ENCODE data around the gene GK2.

The GK2 gene

DNA sequence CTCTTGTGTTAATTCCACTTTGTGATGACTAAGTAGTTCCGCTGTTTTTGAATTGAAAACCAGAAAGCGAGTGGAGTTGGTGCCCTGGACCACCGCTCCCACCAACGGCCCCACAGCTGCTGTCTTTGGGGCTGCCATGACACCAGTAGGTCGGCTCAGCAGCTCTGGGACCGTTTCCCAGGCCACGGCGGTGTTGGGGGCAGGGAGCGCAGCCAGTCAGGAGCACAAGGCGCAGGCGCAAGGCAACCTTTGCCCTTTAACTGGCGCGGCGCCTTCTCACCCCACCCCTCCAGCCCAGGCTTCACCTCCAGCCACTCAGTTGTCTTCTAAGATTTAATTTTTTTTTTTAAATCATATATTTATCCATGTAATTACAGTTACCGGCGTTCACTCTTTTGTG lies at the start of gene GK2:
Gene GK2 (minus strand): TSS at position 166 of the 400 bp plus-strand sequence. CDS start 28 bp downstream, at position 138.
- no peak for DNase-seq

DNA sequence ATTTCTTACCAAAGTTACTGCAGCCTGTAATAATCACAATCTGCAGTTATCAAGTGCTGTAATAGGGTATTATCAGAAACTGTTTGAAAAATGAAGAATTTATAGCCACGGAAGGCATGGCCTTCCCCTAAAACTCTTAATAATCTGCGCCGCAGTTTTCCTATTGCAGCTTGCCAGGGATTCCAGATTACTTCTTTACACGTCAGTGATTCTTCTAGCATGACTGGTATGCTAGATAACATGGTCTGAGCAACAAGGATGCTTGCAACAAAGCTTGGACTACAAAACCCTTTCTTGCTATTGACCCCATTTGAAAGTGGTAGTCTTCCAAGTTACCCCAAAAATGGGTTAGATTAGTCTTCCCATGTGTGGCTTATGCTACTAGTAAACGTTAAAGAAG lies 47.2 kb upstream of the GK2 start:
- no peak for DNase-seq

GRCh38 chr4:79454656-79455055 lies 46.6 kb upstream of the GK2 start:
- no peak for DNase-seq

DNA sequence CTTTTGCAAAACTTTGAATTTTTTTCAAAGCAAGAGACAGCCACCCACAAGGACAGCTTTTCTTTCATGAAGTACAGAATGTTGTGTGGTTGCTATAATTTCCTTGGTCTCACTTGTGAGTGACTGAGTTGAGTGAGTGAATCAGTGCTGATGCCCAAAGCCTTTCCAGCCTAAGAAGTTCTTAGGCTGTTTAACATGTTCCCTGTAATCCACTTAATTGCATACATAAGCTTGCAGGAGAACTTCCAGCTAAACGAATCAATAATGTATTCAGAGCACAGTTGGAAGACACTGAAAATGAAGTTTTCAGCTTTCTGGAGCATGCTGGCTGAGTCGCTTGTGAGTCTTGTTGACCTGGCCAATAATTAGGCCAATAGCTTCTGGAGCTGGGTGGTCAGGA lies 42.0 kb upstream of the GK2 start:
- DNase-seq, result no peak

DNA sequence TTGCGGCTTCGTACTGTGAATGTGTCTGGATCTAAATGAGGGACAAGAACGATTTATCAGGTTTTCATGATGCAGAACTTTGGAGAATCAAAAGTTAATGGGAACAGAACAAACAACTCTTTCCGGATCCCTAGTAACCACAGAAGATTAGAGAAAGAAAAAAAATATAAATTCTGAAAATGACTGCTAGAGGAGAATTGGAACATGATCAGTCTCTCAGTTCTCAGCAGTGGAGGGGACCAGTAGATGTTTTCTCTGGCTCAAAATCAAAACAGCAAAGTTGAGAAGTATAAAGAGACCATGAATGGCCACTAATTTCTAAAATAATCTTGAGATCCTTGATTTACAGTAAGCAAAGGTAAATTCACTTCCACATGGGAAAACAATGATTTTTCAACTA lies 38.1 kb upstream of the GK2 start:
- no peak for DNase-seq

- no peak for DNase-seq
These were observed 37.3 kb upstream of the GK2 start for GRCh38 chr4:79445371-79445781.

DNA sequence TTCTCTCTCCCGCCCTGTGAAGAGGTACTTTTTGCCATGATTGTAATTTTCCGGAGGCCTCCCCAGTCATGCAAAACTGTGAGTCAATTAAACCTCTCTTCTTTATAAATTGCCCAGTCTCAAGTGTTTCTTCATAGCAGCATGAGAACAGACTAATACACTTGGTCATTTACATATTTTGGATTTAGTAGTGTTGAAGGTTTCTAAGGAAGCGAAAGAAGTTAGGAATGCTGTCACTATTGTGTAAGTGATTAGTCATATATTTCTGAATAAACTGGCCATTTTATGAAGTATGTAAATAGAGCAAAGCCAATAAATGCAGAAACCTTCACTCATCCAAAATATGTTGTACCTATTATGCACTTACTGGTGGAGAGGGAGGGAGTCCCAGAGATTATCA lies 34.4 kb upstream of the GK2 start:
- DNase-seq, result no peak

- no peak for DNase-seq
These were observed 31.5 kb upstream of the GK2 start for GRCh38 chr4:79439489-79439888.

DNA sequence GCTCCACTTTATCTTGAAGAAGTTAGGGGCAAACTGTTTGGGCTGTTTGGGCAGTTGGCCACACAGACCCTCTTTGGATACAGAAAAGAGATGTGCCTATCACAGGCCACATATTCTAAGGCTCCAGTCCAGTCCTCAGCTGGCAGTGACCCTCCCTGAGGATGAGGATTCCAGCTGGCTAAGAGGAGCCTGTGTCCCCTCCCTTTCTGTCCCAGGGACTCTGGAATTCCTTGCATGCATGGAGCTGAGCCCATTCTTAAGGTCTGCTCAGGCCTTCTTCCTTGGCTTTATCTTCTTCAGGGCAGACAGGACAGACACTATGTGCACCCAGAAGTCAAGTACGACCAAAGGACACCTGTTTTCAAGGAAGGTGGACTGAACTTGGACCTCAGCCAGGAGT lies 23.8 kb upstream of the GK2 start:
- DNase-seq, result no peak

GRCh38 chr4:79429113-79429903 lies 21.3 kb upstream of the GK2 start:
- no peak for DNase-seq

- DNase-seq, result no peak
These were observed 19.0 kb upstream of the GK2 start for GRCh38 chr4:79426989-79427388.

DNA sequence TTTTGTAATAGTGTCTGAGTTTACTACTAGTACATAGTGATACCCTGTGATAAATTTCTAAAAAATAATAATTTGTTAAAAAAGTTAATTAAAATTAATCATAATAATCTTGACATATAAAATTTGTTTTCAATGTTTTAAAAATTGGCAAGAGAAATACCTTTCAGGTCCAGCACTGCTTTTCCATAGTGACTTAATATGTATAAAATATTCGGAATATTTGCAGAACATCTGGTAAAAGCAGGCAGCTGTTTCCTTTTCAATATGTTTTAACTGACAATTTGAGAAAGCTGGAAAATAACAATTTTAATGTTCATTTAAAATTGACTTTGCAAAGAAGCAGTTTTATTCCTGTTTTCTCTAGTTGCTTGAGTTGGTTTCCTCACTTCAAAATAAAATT lies 17.6 kb upstream of the GK2 start:
- DNase-seq, result no peak

- DNase-seq, result no peak
These were observed 13.5 kb upstream of the GK2 start for GRCh38 chr4:79421483-79421882.

DNA sequence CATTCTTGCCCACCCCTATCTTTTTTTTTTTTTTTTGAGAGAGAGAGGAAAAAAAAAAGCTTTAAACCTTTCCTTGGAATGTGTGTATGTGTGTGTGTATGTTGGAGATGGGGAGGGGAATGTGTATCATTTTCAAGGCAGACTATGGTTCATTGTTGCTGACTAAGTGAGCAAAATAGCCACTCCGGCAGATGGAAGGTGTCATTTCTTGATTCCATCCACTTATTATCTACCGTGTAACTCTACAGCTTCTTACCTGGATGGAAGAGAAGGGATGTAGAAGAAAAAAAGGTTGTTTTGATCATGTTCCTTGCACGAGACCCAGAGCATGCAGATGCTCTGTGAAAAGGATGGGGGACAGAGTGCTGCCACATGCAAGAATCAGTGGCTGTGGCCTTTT lies 5.9 kb upstream of the GK2 start:
- no peak for DNase-seq

- DNase-seq, result no peak
These were observed 5.2 kb upstream of the GK2 start for GRCh38 chr4:79413032-79413885.

DNA sequence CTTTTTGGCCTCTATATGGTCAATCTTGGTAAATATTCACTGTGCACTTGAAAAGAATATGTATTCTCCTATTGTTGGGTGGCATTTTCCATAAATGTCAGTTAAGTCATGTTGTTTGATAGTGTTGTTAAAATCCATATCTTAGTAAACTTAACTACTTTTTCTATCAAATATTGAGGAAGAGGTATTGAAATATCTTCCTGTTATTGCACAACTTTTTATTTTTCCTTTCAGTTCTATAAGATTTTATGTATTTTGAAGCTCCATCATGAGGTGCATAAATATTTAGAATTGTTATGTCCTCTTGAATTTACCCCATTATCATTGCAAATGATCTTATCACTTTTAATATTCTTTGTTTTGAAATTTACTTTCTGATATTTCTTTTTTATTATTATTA lies 3.4 kb downstream of the GK2 start:
- DNase-seq, result no peak

- no peak for DNase-seq
These were observed 4.7 kb downstream of the GK2 start for GRCh38 chr4:79403356-79403755.

DNA sequence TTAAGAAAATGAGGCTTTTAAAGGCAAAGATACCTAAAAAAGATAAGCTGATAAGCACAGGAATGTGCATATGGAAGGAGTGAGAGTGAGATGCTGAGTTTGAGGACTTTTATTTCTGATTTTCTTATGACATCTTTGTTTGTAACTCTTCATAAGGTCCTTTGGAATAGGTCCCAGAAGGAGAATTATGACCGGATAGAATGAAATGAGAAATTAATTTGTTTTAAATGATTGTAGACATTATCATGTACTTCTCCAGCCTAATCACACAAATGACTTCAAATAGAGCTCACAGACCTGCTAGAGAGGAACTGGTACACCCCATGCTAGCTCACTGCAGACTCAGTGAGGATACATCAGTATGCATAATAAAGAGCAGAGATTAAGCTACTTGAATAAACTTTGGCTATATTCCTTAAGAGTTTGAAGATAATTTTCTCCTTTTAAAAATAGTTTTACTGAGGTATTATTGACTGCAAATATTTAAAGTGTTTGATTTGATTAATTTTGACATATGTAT lies 5.6 kb downstream of the GK2 start:
- DNase-seq, result no peak

DNA sequence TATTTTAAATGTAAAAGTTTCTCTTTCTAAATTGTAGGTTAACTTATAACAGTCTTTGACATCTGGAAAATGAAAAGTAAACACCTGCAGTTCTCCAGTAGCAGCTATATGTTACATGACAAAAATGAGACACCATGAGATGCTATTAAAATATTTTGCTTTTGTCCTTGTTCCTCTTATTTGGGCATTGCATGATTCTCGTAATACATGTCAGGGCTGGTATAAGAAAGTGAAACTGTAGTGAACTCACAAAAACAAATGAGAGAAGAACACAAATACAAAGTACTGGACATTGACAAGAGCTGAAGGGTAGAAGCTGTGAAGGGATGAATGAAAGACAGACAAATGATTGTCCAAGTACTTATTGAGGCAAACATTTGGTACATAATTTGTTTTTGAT lies 9.0 kb downstream of the GK2 start:
- DNase-seq, result no peak

- DNase-seq, result no peak
These were observed 10.1 kb downstream of the GK2 start for GRCh38 chr4:79397951-79398350.

GRCh38 chr4:79396794-79397193 lies 11.2 kb downstream of the GK2 start:
- no peak for DNase-seq

GRCh38 chr4:79395841-79396240 lies 12.2 kb downstream of the GK2 start:
- DNase-seq, result no peak

DNA sequence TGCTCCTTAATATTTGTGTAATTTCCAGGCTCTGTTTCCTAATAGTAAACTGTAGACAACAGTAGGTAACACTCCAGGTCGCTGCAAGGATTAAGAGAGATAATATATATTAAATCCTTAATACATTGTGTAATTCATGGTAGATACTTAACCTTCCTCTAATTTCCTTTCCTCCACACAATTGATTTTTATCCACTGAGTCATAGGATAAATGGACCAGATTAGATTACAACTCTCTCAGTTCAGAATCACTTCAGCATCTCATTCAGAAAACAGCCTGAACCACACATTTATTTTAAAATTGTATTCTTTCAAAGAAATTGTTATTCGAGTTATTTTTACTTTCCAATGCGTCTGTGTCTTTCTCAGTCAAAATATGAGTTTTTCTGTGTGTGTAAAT lies 17.1 kb downstream of the GK2 start:
- DNase-seq, result no peak

GRCh38 chr4:79385641-79386040 lies 22.4 kb downstream of the GK2 start:
- no peak for DNase-seq
